Stimulated activated naive CD8-positive, alpha-beta T cell treated with anti-CD3 and anti-CD28 coated beads, Interleukin-15, amount 100 ng/mL, for 72 hours (primary cell): Measurements from ENCODE around the gene FAM83C.

Experiments
- ATAC-seq: fragments of 150-1000 bp; cut with Tn5 transposase; 2 replicates; pipeline ENCODE4 v1.10.0; 2021; ENCODE audit warnings: mild to moderate bottlenecking, moderate library complexity
- DNase-seq, 2 donors: peaks; one replicate each; pipeline ENCODE4 v3.0.0; 2021 to 2022
- H3K27ac Mint-ChIP-seq, 2 donors: one replicate each; pipeline ENCODE4 v1.8.0; 2022; ENCODE audit warnings: mild to moderate bottlenecking in 2 of 2, mixed read lengths in 2 of 2, moderate library complexity in 2 of 2
- H3K27me3 Mint-ChIP-seq: one replicate; pipeline ENCODE4 v1.8.0; 2022; ENCODE audit warnings: mixed read lengths
- H3K4me1 Mint-ChIP-seq: one replicate; pipeline ENCODE4 v1.8.0; 2022; ENCODE audit warnings: mild to moderate bottlenecking, mixed read lengths
- H3K4me3 Mint-ChIP-seq, 2 donors: one replicate each; pipeline ENCODE4 v1.8.0; 2022; ENCODE audit warnings: mild to moderate bottlenecking in 2 of 2, mixed read lengths in 2 of 2, moderate library complexity in 1 of 2
- H3K9me3 Mint-ChIP-seq, 2 donors: one replicate each; pipeline ENCODE4 v1.8.0; 2022; ENCODE audit warnings: mixed read lengths in 2 of 2

The FAM83C gene

DNA sequence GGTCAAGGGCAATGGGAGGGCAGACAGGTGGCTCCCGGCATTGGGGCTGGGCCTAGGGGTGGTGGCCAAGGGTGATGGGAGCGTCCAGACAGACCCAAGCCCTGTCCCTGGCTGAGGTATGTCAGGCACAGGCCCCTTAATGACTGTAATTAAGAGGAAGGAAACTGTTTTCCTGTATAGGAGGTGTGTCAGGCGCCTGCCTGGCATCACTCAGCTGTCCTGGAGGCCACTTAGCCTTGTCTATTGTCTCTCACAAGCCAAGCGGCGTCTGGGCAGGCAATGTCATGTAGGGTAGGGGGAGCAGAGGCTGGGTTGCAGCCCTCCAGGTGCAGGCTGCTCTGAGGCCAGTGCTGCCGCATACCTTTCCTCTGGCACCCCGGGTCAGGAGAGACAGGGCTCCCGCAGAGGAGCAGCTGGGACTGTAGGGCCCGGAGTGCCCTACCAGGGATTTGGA lies 3.9 kb upstream of the FAM83C start:
- H3K4me1 Mint-ChIP-seq: no peaks in the 10 kb centered on the region

GRCh38 chr20:35295674-35296073 lies 3.4 kb upstream of the FAM83C start:
- no peaks in the 10 kb centered on the region for H3K4me1 Mint-ChIP-seq
- H3K27ac Mint-ChIP-seq: no peak overlapping the region
- H3K27me3 Mint-ChIP-seq: peaks cover 10% of the 10 kb centered on the region
- ATAC-seq (no peak), DNase-seq (no peak)
- H3K9me3 Mint-ChIP-seq: no peaks in the 10 kb centered on the region
- no peak overlapping the region for H3K4me3 Mint-ChIP-seq

More for the DNA sequence above, 3.9 kb upstream of the FAM83C start:
- ATAC-seq (no peak), DNase-seq (no peak)
- Mint-ChIP-seq H3K4me3 (no peak overlapping the region), H3K9me3 (no peaks in the 10 kb centered on the region), H3K27ac (no peak overlapping the region), H3K27me3 (peaks cover 10% of the 10 kb centered on the region)

DNA sequence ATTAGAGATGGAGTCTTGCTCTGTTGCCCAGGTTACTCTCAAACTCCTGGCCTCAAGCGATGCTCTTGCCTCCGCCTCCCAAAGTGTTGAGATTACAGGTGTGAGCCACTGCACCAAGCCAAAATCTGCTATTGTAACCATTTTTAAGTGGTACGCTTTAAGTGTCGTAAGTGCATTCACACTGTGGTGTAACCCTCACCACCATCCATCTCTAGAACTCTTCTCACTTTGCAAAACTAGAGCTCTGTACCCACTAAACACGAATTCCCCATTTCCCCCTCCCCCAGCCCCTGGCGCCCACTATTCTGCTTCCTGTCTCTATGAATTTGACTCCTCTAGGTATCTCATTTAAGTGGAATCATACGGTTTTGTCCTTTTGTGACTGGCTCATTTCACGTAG lies 2.8 kb upstream of the FAM83C start:
- H3K27me3 Mint-ChIP-seq: peaks cover 15% of the 10 kb centered on the region
- no peaks in the 10 kb centered on the region for H3K4me1 Mint-ChIP-seq
- no peak overlapping the region for H3K27ac Mint-ChIP-seq
- ATAC-seq: no peak
- DNase-seq: no peak
- H3K4me3 Mint-ChIP-seq: no peak overlapping the region
- H3K9me3 Mint-ChIP-seq: no peaks in the 10 kb centered on the region

DNA sequence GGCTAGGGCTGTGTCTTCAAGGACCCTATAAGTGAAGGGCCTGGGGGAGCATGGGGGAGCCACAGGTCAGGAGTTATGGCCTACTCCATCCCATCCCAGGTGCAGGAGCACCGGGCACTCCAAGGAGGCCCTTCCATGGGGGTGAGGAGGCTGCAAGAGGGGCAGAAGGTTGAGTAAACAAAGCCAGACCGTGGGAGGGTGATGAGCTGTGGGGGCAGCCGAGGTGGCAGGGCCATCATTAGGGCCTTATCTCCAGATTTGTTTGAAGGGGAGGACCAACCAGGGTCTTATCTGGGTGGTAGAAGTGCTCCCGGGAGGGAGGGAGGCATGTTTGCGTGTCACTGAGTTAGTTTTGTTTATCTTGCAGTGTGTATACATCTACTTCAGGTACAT lies 2.1 kb upstream of the FAM83C start:
- no peaks in the 10 kb centered on the region for H3K9me3 Mint-ChIP-seq
- H3K27ac Mint-ChIP-seq: peak overlapping the region; percentile 62 to 66
- no peak for ATAC-seq
- no peak overlapping the region for H3K4me3 Mint-ChIP-seq
- no peak for DNase-seq
- peaks cover 18% of the 10 kb centered on the region for H3K27me3 Mint-ChIP-seq
- H3K4me1 Mint-ChIP-seq: no peaks in the 10 kb centered on the region

DNA sequence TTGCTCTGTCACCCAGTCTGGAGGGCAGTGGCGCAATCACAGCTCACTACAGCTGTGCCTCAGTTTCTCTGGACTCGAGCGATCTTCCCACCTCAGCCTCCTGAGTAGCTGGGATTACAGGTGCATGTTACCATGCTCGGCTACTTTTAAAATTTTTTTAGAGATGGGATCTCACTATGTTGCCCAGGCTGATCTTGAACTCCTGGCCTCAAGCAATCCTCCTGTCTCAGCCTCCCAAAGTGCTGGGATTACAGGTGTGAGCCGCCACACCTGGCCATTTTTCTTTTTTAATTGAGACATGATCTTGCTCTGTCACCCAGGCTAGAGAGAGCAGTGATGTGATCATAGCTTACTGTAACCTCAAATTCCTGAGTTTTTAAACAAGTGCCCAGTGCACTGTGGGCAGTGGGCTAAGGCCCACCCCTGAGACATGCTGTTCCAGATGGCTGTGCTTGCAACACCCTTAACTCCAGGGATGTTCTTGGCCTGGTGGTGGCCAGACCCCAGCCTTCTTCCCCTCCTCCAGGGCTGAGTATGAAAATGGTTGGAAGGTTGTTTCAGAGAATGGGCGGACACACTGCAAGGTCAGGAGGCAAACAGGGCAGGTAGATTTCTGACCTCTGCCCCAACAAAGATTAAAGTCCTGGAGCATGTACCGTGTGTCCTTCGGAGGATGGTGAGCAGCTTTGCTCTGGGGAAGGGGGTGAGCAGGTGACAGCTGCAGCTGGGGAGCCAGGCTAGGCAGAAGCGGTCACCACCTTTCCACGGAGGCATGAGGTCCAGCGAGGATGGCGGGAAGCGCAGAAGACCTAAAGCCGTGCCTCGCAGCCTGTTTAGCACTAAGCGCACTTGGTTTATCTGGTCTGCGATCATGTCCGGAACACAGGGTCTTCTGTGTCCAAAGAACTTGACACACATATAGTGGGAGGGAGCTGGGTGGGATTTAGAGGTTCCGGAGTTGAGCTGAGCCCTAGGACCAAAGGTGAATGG lies 1.4 kb upstream of the FAM83C start:
- no peaks in the 10 kb centered on the region for H3K4me1 Mint-ChIP-seq
- H3K9me3 Mint-ChIP-seq: no peaks in the 10 kb centered on the region
- no peak for ATAC-seq

DNA sequence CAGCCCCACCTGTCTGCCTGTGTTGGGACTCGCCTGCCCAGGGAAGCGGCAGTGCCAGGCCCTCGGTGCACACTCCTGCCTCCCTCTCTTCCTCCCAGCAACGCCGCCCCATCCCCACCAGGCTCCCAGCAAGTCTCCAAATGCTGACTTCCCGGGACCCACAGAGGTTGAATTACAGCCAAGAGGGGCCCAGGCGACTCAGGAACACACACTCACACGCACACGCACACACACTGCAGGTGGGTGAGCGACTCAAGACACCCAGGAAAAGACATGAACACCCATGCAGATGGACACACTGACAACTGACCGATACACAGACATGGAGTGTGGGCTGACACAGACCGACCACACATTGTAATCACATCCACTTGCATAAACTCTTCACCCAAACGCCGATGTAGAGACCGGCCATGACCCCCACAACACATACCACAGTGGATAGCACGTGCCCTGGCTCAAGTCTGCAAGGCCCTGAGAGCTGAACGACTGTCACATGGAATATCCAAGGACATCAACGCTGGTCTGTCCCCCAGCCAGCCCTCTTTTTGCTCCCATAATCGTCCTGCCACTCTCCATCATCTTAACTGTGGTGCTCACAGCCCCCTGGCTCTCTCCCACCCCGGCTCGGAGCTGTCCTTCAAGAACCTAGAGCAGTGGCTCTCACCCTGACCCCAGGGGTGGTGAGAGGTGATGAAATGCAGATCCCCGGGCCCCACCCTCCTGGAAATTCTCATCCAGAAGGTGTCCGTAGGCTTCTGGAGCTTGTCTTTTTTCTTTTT lies 470 bp upstream of the FAM83C start:
- no peaks in the 10 kb centered on the region for H3K9me3 Mint-ChIP-seq
- ATAC-seq: no peak
- H3K27ac Mint-ChIP-seq: peak overlapping the region; percentile 55 to 57
- no peaks in the 10 kb centered on the region for H3K4me1 Mint-ChIP-seq
- peaks cover 18% of the 10 kb centered on the region for H3K27me3 Mint-ChIP-seq
- H3K4me3 Mint-ChIP-seq: no peak overlapping the region
- no peak for DNase-seq

More for the DNA sequence above, 1.4 kb upstream of the FAM83C start:
- H3K27ac Mint-ChIP-seq: peak overlapping the region in 1 of 2 donors; percentile 62
- H3K27me3 Mint-ChIP-seq: peaks cover 18% of the 10 kb centered on the region
- no peak for DNase-seq
- H3K4me3 Mint-ChIP-seq: no peak overlapping the region

DNA sequence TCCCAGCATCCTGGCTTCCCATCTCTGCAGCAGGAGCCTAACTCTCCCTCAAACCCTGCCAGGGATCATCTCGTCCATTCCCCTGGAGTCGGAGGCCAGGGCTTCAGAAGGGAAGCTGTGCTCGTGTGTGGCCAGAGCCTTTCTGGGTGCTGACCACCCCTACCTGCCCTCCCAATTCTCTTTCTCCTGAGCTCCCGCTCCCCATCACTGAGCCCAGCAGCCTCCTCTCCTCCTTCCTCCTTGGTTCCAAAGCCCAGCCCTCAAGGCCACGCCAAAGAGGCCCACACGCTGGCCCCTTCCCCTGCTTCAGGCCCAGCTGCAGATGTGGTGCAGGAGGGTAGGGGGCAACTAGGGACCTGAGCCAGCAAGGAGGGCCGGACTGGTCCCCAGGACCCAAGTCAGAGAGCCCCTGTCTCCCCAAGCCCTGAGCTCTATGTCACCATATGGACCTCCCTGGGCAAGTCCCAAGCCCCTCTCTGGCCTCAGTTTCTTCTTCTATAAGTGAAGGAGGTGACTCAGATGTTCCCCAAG lies 1.3 kb downstream of the FAM83C start:
- peaks cover 3% of the 10 kb centered on the region for H3K4me1 Mint-ChIP-seq
- peaks cover 18% of the 10 kb centered on the region for H3K27me3 Mint-ChIP-seq
- no peaks in the 10 kb centered on the region for H3K9me3 Mint-ChIP-seq
- no peak overlapping the region for H3K4me3 Mint-ChIP-seq
- no peak for DNase-seq
- ATAC-seq: no peak
- peak overlapping the region in 1 of 2 donors; percentile 32 for H3K27ac Mint-ChIP-seq

DNA sequence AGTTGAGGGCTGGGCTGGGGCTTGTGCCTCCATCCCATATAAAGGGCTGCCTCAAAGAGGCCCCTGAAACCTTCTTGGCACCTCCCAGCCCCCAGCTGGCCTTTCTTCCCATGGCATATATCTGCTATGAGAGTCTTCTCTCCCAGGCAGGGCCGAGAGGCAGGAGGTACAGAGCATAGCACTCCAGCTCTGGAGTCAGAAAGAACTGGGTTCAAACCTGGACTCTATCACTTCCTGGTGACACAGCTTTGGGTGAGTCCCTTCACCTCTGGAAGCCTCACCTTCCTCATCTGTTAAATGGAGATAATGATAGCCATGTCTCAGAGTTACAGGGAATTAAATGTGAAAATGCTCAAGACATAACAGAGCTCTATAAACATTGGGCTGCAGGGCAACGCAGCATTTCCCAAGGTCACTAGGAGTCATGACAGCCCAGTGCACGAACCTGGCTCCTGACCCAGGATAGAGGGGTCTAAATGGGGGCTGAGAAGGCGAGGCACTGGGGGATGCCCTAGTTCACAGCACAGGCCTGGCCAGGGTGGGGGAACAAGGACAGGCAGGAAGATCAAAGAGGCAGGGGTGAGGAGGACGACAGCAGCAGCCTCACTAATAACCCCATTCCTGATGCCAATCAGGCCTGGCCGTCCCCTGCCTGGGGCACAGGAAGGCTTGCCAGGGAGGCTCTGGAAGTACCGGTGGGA lies 1.9 kb downstream of the FAM83C start:
- H3K4me1 Mint-ChIP-seq: peaks cover 9% of the 10 kb centered on the region

GRCh38 chr20:35288325-35289060 lies 3.7 kb downstream of the FAM83C start:
- H3K4me1 Mint-ChIP-seq: peaks cover 20% of the 10 kb centered on the region
- H3K27ac Mint-ChIP-seq: no peak overlapping the region
- no peaks in the 10 kb centered on the region for H3K9me3 Mint-ChIP-seq
- DNase-seq: no peak
- H3K4me3 Mint-ChIP-seq: no peak overlapping the region
- H3K27me3 Mint-ChIP-seq: peaks cover 12% of the 10 kb centered on the region
- ATAC-seq: no peak

More for the DNA sequence above, 1.9 kb downstream of the FAM83C start:
- ATAC-seq: no peak
- Mint-ChIP-seq H3K9me3 (no peaks in the 10 kb centered on the region), H3K27me3 (peaks cover 18% of the 10 kb centered on the region), H3K4me3 (no peak overlapping the region), H3K27ac (no peak overlapping the region)
- DNase-seq: no peak

- H3K4me3 Mint-ChIP-seq: no peak overlapping the region
- H3K9me3 Mint-ChIP-seq: no peaks in the 10 kb centered on the region
- peaks cover 8% of the 10 kb centered on the region for H3K27me3 Mint-ChIP-seq
- DNase-seq (no peak), ATAC-seq (no peak)
- H3K27ac Mint-ChIP-seq: no peak overlapping the region
- peaks cover 25% of the 10 kb centered on the region for H3K4me1 Mint-ChIP-seq
These were observed 4.5 kb downstream of the FAM83C start for GRCh38 chr20:35287509-35288324.

DNA sequence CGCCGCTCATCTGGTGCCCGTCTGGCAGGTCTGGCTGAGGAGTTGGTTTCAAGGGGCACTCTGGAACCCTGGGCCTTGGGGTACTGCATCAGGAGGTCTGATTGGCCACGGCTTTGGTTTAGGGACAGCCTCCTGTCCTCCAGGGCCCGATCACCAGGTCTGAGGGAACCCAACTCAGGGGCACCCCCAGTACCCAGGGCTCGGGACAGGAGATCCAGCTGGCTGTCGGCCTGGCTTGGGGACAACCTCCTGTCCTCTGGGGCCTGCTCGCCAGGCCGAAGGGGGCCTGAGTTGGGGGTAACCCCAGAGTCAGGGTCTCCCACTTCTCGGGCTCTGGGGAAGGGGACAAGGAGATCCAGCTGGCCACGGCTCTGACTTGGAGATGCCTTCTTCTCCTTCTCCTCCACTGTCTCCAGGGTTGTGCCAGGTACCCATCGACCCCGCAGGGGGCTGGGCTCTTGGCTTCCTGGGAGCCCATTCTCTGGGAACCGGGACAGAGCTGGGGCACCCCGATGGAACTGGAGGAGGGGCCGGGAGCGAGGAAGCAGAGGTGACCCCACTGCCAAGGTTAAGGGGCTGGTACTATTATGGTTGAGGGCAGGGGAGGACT lies 5.2 kb downstream of the FAM83C start:
- ATAC-seq (no peak), DNase-seq (no peak)
- Mint-ChIP-seq H3K27me3 (peaks cover 8% of the 10 kb centered on the region), H3K4me1 (peaks cover 31% of the 10 kb centered on the region), H3K27ac (no peak overlapping the region), H3K4me3 (no peak overlapping the region), H3K9me3 (no peaks in the 10 kb centered on the region)

- DNase-seq (no peak), ATAC-seq (no peak)
- peak overlapping the region; percentile 97 for H3K4me3 Mint-ChIP-seq
- H3K27ac Mint-ChIP-seq: peak overlapping the region; percentile 12 to 23
- H3K27me3 Mint-ChIP-seq: peaks cover 8% of the 10 kb centered on the region
- H3K4me1 Mint-ChIP-seq: peaks cover 33% of the 10 kb centered on the region
- H3K9me3 Mint-ChIP-seq: no peaks in the 10 kb centered on the region
These were observed 5.9 kb downstream of the FAM83C start for GRCh38 chr20:35286077-35286898.

- ATAC-seq (no peak), DNase-seq (no peak)
- H3K9me3 Mint-ChIP-seq: no peaks in the 10 kb centered on the region
- H3K27me3 Mint-ChIP-seq: peaks cover 8% of the 10 kb centered on the region
- peaks cover 33% of the 10 kb centered on the region for H3K4me1 Mint-ChIP-seq
- peak overlapping the region; percentile 97 for H3K4me3 Mint-ChIP-seq
- peak overlapping the region in 1 of 2 donors; percentile 48 for H3K27ac Mint-ChIP-seq
These were observed 6.5 kb downstream of the FAM83C start for GRCh38 chr20:35285806-35286076.
